ENCODE measurements around the gene U2SURP. TPM values are rescaled to one million over a fixed set of nuclear protein-coding genes. Genes with fewer than 3 reads are reported as not detected.

The U2SURP gene
- total RNA-seq, 1 experiment from 2014 or later = 132 TPM

DNA sequence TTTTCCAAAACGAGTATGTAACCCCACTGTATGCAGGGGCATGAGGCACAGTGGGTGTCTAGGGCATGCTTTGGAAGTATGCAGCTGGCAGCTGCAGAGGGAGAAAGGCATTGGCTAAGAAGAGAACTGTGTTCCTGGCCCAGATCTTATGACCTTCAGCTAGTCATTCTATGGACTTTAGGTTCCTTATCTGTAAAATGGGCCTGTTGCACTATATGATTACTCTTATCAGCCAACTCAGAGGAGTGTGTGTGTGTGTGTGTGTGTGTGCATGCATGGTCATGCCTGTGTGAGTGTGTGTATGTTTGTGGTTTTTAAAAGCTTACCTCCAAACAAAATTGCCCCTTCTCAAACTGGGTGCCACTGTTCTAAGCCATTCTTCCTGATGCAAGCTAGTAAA, 90.8 kb downstream of the U2SURP start:
- intact Hi-C loops (cut with micrococcal nuclease) = no loop called here

DNA sequence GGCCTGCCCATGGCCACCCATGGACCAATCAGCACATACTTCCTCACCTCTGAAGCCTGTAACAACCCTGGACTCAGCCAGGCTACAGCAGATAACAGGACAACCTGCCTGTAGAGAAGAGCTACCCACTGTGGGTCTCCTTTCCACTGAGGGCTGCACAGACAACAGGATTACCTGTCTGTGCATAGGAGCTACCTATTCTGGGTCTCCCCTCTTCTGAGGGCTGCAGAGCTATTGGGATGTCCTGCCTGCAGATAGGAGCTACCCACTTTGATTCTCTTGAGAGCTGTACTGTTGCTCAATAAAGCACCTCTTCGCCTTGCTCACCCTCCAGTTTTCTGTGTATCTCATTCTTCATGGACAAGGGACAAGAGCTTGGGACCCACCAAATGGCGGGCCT, 94.4 kb downstream of the U2SURP start:
- no peaks in the 10 kb centered on the region for H3K79me2 ChIP-seq (ENCODE audit: insufficient read depth, low read length)
- H3K4me2 ChIP-seq (ENCODE audit: low read length) = no peak overlapping the region
- CTCF ChIA-PET = no interaction called here
- no peak overlapping the region for H2AFZ ChIP-seq (ENCODE audit: low read depth, low read length, poor library complexity, severe bottlenecking)
- H3K27ac ChIP-seq (ENCODE audit: low read depth, low read length) = no peak overlapping the region
- no TSS peak for BruUV-seq (replicated peaks)
- H3K36me3 ChIP-seq (ENCODE audit: control insufficient read depth in 1 of 2, insufficient read depth in 2 of 2, low read length in 2 of 2) = no peaks in the 10 kb centered on the region
- no peaks in the 10 kb centered on the region for H3K4me1 ChIP-seq (ENCODE audit: control insufficient read depth in 1 of 2, insufficient read depth in 2 of 2, low read length in 2 of 2)
- POLR2A ChIA-PET = no interaction called here
- H3K9me3 ChIP-seq (ENCODE audit: control insufficient read depth in 1 of 2, insufficient read depth in 1 of 2, low read depth in 1 of 2, low read length in 2 of 2) = no peaks in the 10 kb centered on the region; a peak in 1 of 4 replicates
- H3K27me3 ChIP-seq (ENCODE audit: insufficient read depth, low read length) = no peaks in the 10 kb centered on the region
- no peaks in the 10 kb centered on the region for H3K9me2 ChIP-seq (ENCODE audit: insufficient read depth)
- no peaks in the 10 kb centered on the region for H4K20me1 ChIP-seq (ENCODE audit: insufficient read depth)
- RAD21 ChIA-PET (ENCODE audit: low non-redundant PET in 1 of 2, low total read pairs in 2 of 2, uncharacterized antibody in 2 of 2, unreplicated experiment in 2 of 2) = no interaction called here
- H3K4me3 ChIP-seq (replicated peaks in 1 of 2; ENCODE audit: low read depth in 1 of 2, low read length in 2 of 2) = no peak overlapping the region
- no peak for ATAC-seq
- no peak for DNase-seq (ENCODE audit: low read depth, low spot score)
- intact Hi-C loops (cut with micrococcal nuclease) = no loop called here
- no peak overlapping the region for H3K9ac ChIP-seq (ENCODE audit: low read length)
- no peak for TF ChIP-seq EGR1 (IDR thresholded peaks at IDR 0.05; ENCODE audit: low read depth)
- no peak for TF ChIP-seq EZH2phosphoT487 (IDR thresholded peaks at IDR 0.05; ENCODE audit: borderline replicate concordance)
- TF ChIP-seq SIN3A (IDR thresholded peaks at IDR 0.05; ENCODE audit: low read depth) = no peak
- no peak for TF ChIP-seq RAD21 (IDR thresholded peaks at IDR 0.05; ENCODE audit: low read depth)
- TF ChIP-seq ZNF274 (IDR thresholded peaks at IDR 0.05; ENCODE audit: low read depth, low read length) = no peak
- no peak for TF ChIP-seq TCF7L2 (IDR thresholded peaks at IDR 0.05; ENCODE audit: borderline replicate concordance, extremely low read depth, insufficient read depth, insufficient read length)
- TF ChIP-seq POLR2AphosphoS5 (IDR thresholded peaks at IDR 0.05; ENCODE audit: low read depth, low read length) = no peak
- no peak for TF ChIP-seq CEBPB (IDR thresholded peaks at IDR 0.05; ENCODE audit: low read depth)
- TF ChIP-seq POLR2A (IDR thresholded peaks at IDR 0.05; ENCODE audit: borderline replicate concordance, extremely low read depth, insufficient read depth, insufficient read length) = no peak
- TF ChIP-seq YY1 (IDR thresholded peaks at IDR 0.05; ENCODE audit: extremely low read depth, insufficient replicate concordance, low read depth, low read length) = no peak
- TF ChIP-seq SP1 (IDR thresholded peaks at IDR 0.05; ENCODE audit: low read depth) = no peak
- TF ChIP-seq JUND (IDR thresholded peaks at IDR 0.05) = no peak

More for the DNA sequence above, 90.8 kb downstream of the U2SURP start:
- ChIA-PET CTCF (no interaction called here), RAD21 (ENCODE audit: low non-redundant PET in 1 of 2, low total read pairs in 2 of 2, uncharacterized antibody in 2 of 2, unreplicated experiment in 2 of 2) (no interaction called here), POLR2A (no interaction called here)
- Histone ChIP-seq H3K4me3 (replicated peaks in 1 of 2; ENCODE audit: low read depth in 1 of 2, low read length in 2 of 2) (no peak overlapping the region), H3K27ac (ENCODE audit: low read depth, low read length) (no peak overlapping the region), H3K79me2 (ENCODE audit: insufficient read depth, low read length) (no peaks in the 10 kb centered on the region), H3K4me2 (ENCODE audit: low read length) (no peak overlapping the region), H2AFZ (ENCODE audit: low read depth, low read length, poor library complexity, severe bottlenecking) (no peak overlapping the region), H3K9ac (ENCODE audit: low read length) (no peak overlapping the region), H3K9me2 (ENCODE audit: insufficient read depth) (no peaks in the 10 kb centered on the region), H3K9me3 (ENCODE audit: control insufficient read depth in 1 of 2, insufficient read depth in 1 of 2, low read depth in 1 of 2, low read length in 2 of 2) (no peaks in the 10 kb centered on the region; a peak in 1 of 4 replicates), H3K27me3 (ENCODE audit: insufficient read depth, low read length) (no peaks in the 10 kb centered on the region), H4K20me1 (ENCODE audit: insufficient read depth) (no peaks in the 10 kb centered on the region), H3K36me3 (ENCODE audit: control insufficient read depth in 1 of 2, insufficient read depth in 2 of 2, low read length in 2 of 2) (no peaks in the 10 kb centered on the region), H3K4me1 (ENCODE audit: control insufficient read depth in 1 of 2, insufficient read depth in 2 of 2, low read length in 2 of 2) (no peaks in the 10 kb centered on the region)
- ATAC-seq = no peak
- no TSS peak for BruUV-seq (replicated peaks)
- no peak for DNase-seq (ENCODE audit: low read depth, low spot score)
- TF ChIP-seq ZFX (IDR thresholded peaks at IDR 0.05) = no peak
- TF ChIP-seq TCF7L2 (IDR thresholded peaks at IDR 0.05; ENCODE audit: borderline replicate concordance, extremely low read depth, insufficient read depth, insufficient read length) = no peak
- TF ChIP-seq, protein P1, sequence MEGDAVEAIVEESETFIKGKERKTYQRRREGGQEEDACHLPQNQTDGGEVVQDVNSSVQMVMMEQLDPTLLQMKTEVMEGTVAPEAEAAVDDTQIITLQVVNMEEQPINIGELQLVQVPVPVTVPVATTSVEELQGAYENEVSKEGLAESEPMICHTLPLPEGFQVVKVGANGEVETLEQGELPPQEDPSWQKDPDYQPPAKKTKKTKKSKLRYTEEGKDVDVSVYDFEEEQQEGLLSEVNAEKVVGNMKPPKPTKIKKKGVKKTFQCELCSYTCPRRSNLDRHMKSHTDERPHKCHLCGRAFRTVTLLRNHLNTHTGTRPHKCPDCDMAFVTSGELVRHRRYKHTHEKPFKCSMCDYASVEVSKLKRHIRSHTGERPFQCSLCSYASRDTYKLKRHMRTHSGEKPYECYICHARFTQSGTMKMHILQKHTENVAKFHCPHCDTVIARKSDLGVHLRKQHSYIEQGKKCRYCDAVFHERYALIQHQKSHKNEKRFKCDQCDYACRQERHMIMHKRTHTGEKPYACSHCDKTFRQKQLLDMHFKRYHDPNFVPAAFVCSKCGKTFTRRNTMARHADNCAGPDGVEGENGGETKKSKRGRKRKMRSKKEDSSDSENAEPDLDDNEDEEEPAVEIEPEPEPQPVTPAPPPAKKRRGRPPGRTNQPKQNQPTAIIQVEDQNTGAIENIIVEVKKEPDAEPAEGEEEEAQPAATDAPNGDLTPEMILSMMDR (IDR thresholded peaks at IDR 0.05 in 2 of 3, conservative IDR thresholded peaks at IDR 0.05 in 1 of 3; ENCODE audit: borderline replicate concordance in 1 of 3, insufficient read depth in 1 of 3, low read depth in 2 of 3, low read length in 2 of 3) = no peak
- TF ChIP-seq EZH2phosphoT487 (IDR thresholded peaks at IDR 0.05; ENCODE audit: borderline replicate concordance) = no peak
- no peak for TF ChIP-seq SP1 (IDR thresholded peaks at IDR 0.05; ENCODE audit: low read depth)
- TF ChIP-seq ELF1 (IDR thresholded peaks at IDR 0.05; ENCODE audit: borderline replicate concordance, low read depth) = no peak
- no peak for TF ChIP-seq POLR2AphosphoS5 (IDR thresholded peaks at IDR 0.05; ENCODE audit: low read depth, low read length)
- TF ChIP-seq EZH2 (IDR thresholded peaks at IDR 0.05) = no peak
- no peak for TF ChIP-seq MAX (IDR thresholded peaks at IDR 0.05)

Data from HCT116 (cell line).